Adrenal gland (tissue), 5 donors: ENCODE measurements around the gene STK32C.

ENCODE experiments used
- CTCF ChIP-seq, 6 experiments: fragments of 450-650 bp in 4 of 6; fragments of 200-600 bp in 2 of 6; sonication (generic) in 1 of 6; IDR thresholded peaks; 1 replicate in 5 of 6; 2 replicates in 1 of 6; pipeline versions ENCODE4 v1.5.1 to v1.8.0; 2016 to 2021; ENCODE audit warnings: antibody characterized with exemption in 6 of 6, mild to moderate bottlenecking in 2 of 6, moderate library complexity in 1 of 6
- POLR2A ChIP-seq, 2 donors: fragments of 450-650 bp; IDR thresholded peaks; one replicate each; pipeline ENCODE4 v1.6.1; 2017; ENCODE audit warnings: antibody characterized with exemption in 2 of 2, mild to moderate bottlenecking in 2 of 2, moderate library complexity in 1 of 2
- donor health status: DM: no; HTN: no; CAD: no.

DNA sequence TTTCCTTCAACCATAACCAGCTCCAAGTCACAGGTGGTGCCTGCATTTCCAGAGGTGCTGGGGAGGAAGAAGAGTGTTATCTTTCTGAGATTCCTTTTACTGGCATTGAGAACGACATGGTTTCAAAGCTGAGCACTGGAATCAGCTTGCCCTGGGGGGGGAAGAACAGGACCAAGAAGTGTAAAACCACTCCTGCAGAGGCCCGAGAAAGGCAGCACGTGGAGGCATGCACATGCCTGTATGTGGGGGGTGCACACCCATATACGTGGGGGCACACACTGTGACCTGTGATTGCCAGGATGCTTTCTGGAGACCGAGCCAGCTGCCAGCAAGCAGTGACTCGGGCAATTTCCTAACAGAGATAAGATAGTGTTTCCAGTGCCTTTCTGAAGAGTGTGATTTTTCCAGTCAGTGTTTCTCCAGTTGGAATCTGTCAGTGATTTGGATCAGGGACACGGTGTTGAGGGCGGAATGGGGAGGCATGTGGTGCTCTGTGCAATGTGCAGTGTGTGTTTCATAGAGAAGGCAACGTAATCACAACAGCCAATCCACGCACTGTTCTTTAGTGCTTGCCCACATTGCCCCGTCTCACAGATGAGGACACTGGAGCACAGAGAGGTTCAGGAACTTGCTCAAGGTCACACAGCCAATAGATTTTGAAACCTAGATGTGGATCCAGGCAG lies 28.5 kb upstream of the STK32C start:
- TF ChIP-seq POLR2A (IDR thresholded peaks at IDR 0.05) = no peak
- TF ChIP-seq CTCF (IDR thresholded peaks at IDR 0.05) = no peak
